H9 (cell line): ENCODE results near the gene CBR3. TPM values are rescaled to one million over a fixed set of nuclear protein-coding genes. Genes with fewer than 3 reads are reported as not detected.

Source experiments
- DNase-seq: peaks from one replicate; pipeline ENCODE4 v3.0.0-alpha.2; 2017
- H2AFZ ChIP-seq: one replicate; pipeline ENCODE4 v1.6.1; 2013; ENCODE audit warnings: mild to moderate bottlenecking, low read length, control low read depth, moderate library complexity
- H2AK5ac ChIP-seq: 2 replicates; pipeline ENCODE4 v1.6.1; 2013; ENCODE audit warnings: low read length, control low read depth, mixed read lengths; ENCODE audit not compliant: insufficient read length
- H2BK120ac ChIP-seq: one replicate; pipeline ENCODE4 v1.6.1; 2013; ENCODE audit warnings: low read depth, mild to moderate bottlenecking, low read length, control low read depth, inconsistent platforms; ENCODE audit not compliant: poor library complexity, severe bottlenecking
- H2BK12ac ChIP-seq: 2 replicates; pipeline ENCODE4 v1.6.1; 2013; ENCODE audit warnings: low read length, control low read depth, mixed read lengths, low read depth; ENCODE audit not compliant: insufficient read length
- H2BK15ac ChIP-seq: 2 replicates; pipeline ENCODE4 v1.6.1; 2013; ENCODE audit warnings: low read depth, low read length, control low read depth
- H2BK20ac ChIP-seq: one replicate; pipeline ENCODE4 v1.6.1; 2013; ENCODE audit warnings: low read depth, mild to moderate bottlenecking, low read length, control low read depth, inconsistent platforms; ENCODE audit not compliant: poor library complexity, severe bottlenecking
- H2BK5ac ChIP-seq: 2 replicates; pipeline ENCODE4 v1.6.1; 2013; ENCODE audit warnings: low read length, control low read depth, mixed read lengths; ENCODE audit not compliant: insufficient read length
- H3K14ac ChIP-seq: 2 replicates; pipeline ENCODE4 v1.6.1; 2013; ENCODE audit warnings: low read length, control low read depth; ENCODE audit not compliant: insufficient read depth
- H3K18ac ChIP-seq: 2 replicates; pipeline ENCODE4 v1.6.1; 2013; ENCODE audit warnings: low read depth, mild to moderate bottlenecking, mixed read lengths, low read length, control low read depth; ENCODE audit not compliant: insufficient read length
- H3K23ac ChIP-seq: 2 replicates; pipeline ENCODE4 v1.6.1; 2013; ENCODE audit warnings: low read length, control low read depth, mixed read lengths, low read depth; ENCODE audit not compliant: insufficient read length
- H3K23me2 ChIP-seq: 2 replicates; pipeline ENCODE4 v1.6.1; 2013; ENCODE audit warnings: low read depth, mild to moderate bottlenecking, mixed read lengths, low read length, control low read depth; ENCODE audit not compliant: insufficient read length, poor library complexity, severe bottlenecking
- H3K27ac ChIP-seq: 2 replicates; pipeline ENCODE4 v1.5.1; 2013; ENCODE audit warnings: low read length, control low read depth, mixed read lengths, low read depth; ENCODE audit not compliant: insufficient read length
- H3K27me3 ChIP-seq: 2 replicates; pipeline ENCODE4 v1.6.1; 2013; ENCODE audit warnings: low read length, control low read depth, inconsistent platforms; ENCODE audit not compliant: insufficient read depth
- H3K4ac ChIP-seq: 2 replicates; pipeline ENCODE4 v1.6.1; 2013; ENCODE audit warnings: low read depth, mild to moderate bottlenecking, control low read depth, inconsistent platforms, low read length, moderate library complexity
- H3K4me1 ChIP-seq: 2 replicates; pipeline ENCODE4 v1.6.1; 2013; ENCODE audit warnings: low read length, control low read depth, inconsistent platforms; ENCODE audit not compliant: insufficient read depth
- H3K4me2 ChIP-seq: 2 replicates; pipeline ENCODE4 v1.6.1; 2013; ENCODE audit warnings: low read length, control low read depth, mixed read lengths; ENCODE audit not compliant: insufficient read length, insufficient read depth
- H3K56ac ChIP-seq: 2 replicates; pipeline ENCODE4 v1.6.1; 2013; ENCODE audit warnings: low read depth, mild to moderate bottlenecking, mixed read lengths, low read length, control low read depth; ENCODE audit not compliant: insufficient read length
- H3K79me1 ChIP-seq: 2 replicates; pipeline ENCODE4 v1.6.1; 2013; ENCODE audit warnings: low read depth, mild to moderate bottlenecking, moderate library complexity, low read length, control low read depth, inconsistent platforms; ENCODE audit not compliant: insufficient read depth, poor library complexity, severe bottlenecking
- H3K79me2 ChIP-seq: 2 replicates; pipeline ENCODE4 v1.6.1; 2013; ENCODE audit warnings: low read length, control low read depth, inconsistent platforms; ENCODE audit not compliant: insufficient read depth
- H3K9ac ChIP-seq: 2 replicates; pipeline ENCODE4 v1.6.1; 2013; ENCODE audit warnings: low read length, control low read depth, mixed read lengths; ENCODE audit not compliant: insufficient read length; ENCODE audit errors: extremely low read depth
- H3K9me3 ChIP-seq: one replicate; pipeline ENCODE4 v1.6.1; 2013; ENCODE audit warnings: low read depth, low read length, inconsistent platforms; ENCODE audit not compliant: control insufficient read depth
- H3T11ph ChIP-seq: one replicate; pipeline ENCODE4 v1.6.1; 2013; ENCODE audit warnings: mild to moderate bottlenecking, low read length, control low read depth, inconsistent platforms
- H4K20me1 ChIP-seq: one replicate; pipeline ENCODE4 v1.6.1; 2013; ENCODE audit not compliant: control insufficient read depth, insufficient read length, insufficient read depth
- H4K5ac ChIP-seq: 2 replicates; pipeline ENCODE4 v1.6.1; 2013; ENCODE audit warnings: low read depth, mild to moderate bottlenecking, mixed read lengths, low read length, control low read depth; ENCODE audit not compliant: insufficient read length
- H4K8ac ChIP-seq: replicated peaks from 2 replicates; pipeline ENCODE4 v1.6.1; 2013; ENCODE audit warnings: low read length, control low read depth, mixed read lengths, low read depth; ENCODE audit not compliant: insufficient read length
- H4K91ac ChIP-seq: 2 replicates; pipeline ENCODE4 v1.6.1; 2013; ENCODE audit warnings: low read depth, mild to moderate bottlenecking, moderate library complexity, mixed read lengths, low read length, control low read depth; ENCODE audit not compliant: insufficient read length
- H3K27ac Mint-ChIP-seq, 3 experiments: 2 replicates in 2 of 3; 3 replicates in 1 of 3; pipeline ENCODE4 v1.8.0; 2020 to 2021; ENCODE audit warnings: mixed read lengths in 3 of 3, mild to moderate bottlenecking in 1 of 3, moderate library complexity in 1 of 3
- H3K27me3 Mint-ChIP-seq: 2 replicates; pipeline ENCODE4 v1.8.0; 2021; ENCODE audit warnings: low read depth, mild to moderate bottlenecking, moderate library complexity, mixed read lengths
- H3K36me3 Mint-ChIP-seq, 3 experiments: 2 replicates in 2 of 3; 3 replicates in 1 of 3; pipeline ENCODE4 v1.8.0; 2020 to 2021; ENCODE audit warnings: low read depth in 3 of 3, mixed read lengths in 3 of 3; ENCODE audit not compliant: insufficient read depth in 1 of 3
- H3K4me1 Mint-ChIP-seq, 2 experiments: 2 replicates each; pipeline ENCODE4 v1.8.0; 2020; ENCODE audit warnings: mixed read lengths in 2 of 2
- H3K4me3 Mint-ChIP-seq, 2 experiments: 2 replicates in 1 of 2; 3 replicates in 1 of 2; pipeline ENCODE4 v1.8.0; 2020 to 2021; ENCODE audit warnings: mild to moderate bottlenecking in 2 of 2, mixed read lengths in 2 of 2, moderate library complexity in 1 of 2
- H3K9me3 Mint-ChIP-seq, 2 experiments: 2 replicates in 1 of 2; 3 replicates in 1 of 2; pipeline ENCODE4 v1.8.0; 2020; ENCODE audit warnings: mild to moderate bottlenecking in 2 of 2, mixed read lengths in 2 of 2, moderate library complexity in 1 of 2
- WGBS: extraction: QIAGEN DNeasy Blood & Tissue Kit; methylation state at CpG from one replicate; pipeline ENCODE4 v1.1.7; 2013; ENCODE audit warnings: missing lambda C conversion rate, low lambda C conversion rate, mixed read lengths; ENCODE audit not compliant: insufficient read length; ENCODE audit errors: extremely low coverage; 5-methylcytosine and 5-hydroxymethylcytosine counted together
- total RNA-seq: library from RNA; stranded (reverse); gene quantifications from 2 replicates; pipeline ENCODE4 v1.2.1, GENCODE V29; 2021
- TF ChIP-seq, protein P1 (sequence below): fragments of 200-600 bp; sonication (generic); conservative IDR thresholded peaks from 3 replicates; pipeline ENCODE4 v1.8.0; 2021; ENCODE audit warnings: antibody characterized with exemption, mild to moderate bottlenecking

CBR3 gene
- total RNA-seq, 1 experiment from 2014 or later, result 2.4 TPM

DNA sequence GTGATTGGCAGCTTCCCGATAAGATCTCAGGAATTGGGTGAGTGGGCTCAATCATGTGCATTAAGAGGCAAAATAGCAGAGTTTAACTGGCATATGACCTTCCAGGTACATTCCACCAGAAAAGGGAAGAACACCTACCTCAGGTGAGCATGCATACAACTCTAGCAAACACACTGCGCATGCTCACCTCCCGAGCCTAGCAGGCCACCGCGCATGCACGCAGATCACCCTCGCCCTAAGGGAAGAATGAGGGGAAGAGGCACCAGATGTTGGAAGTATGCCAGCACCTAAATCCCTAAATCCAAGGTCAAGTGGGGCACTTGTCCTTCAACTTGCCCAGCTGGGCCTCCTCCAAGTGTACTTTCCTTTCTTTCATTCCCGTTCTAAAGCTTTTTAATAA lies 23.6 kb upstream of the CBR3 start:
- H3K79me2 ChIP-seq, result no peaks in the 10 kb centered on the region
- H3K79me1 ChIP-seq, result no peaks in the 10 kb centered on the region
- Mint-ChIP-seq H3K27me3 (no peaks in the 10 kb centered on the region; the same call in 1 of the 2 replicates), H3K36me3 (peaks cover 17 to 34% (median 29%) of the 10 kb centered on the region in 3 experiments), H3K4me1 (peaks cover 29 to 39% of the 10 kb centered on the region in 2 experiments), H3K27ac (no peak overlapping the region), H3K4me3 (no peak overlapping the region), H3K9me3 (peaks cover 0 to 9% of the 10 kb centered on the region in 2 experiments; a peak in 2 of 5 replicates)
- no peak overlapping the region for H2AFZ ChIP-seq
- no peak overlapping the region for H3K23ac ChIP-seq
- no peak overlapping the region for H4K91ac ChIP-seq
- no peak overlapping the region for H4K5ac ChIP-seq
- no peak overlapping the region for H3T11ph ChIP-seq
- TF ChIP-seq, protein P1, sequence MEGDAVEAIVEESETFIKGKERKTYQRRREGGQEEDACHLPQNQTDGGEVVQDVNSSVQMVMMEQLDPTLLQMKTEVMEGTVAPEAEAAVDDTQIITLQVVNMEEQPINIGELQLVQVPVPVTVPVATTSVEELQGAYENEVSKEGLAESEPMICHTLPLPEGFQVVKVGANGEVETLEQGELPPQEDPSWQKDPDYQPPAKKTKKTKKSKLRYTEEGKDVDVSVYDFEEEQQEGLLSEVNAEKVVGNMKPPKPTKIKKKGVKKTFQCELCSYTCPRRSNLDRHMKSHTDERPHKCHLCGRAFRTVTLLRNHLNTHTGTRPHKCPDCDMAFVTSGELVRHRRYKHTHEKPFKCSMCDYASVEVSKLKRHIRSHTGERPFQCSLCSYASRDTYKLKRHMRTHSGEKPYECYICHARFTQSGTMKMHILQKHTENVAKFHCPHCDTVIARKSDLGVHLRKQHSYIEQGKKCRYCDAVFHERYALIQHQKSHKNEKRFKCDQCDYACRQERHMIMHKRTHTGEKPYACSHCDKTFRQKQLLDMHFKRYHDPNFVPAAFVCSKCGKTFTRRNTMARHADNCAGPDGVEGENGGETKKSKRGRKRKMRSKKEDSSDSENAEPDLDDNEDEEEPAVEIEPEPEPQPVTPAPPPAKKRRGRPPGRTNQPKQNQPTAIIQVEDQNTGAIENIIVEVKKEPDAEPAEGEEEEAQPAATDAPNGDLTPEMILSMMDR, result no peak
- no peak overlapping the region for H2BK12ac ChIP-seq
- no peak overlapping the region for H2BK5ac ChIP-seq
- no peak overlapping the region for H2BK120ac ChIP-seq
- H2AK5ac ChIP-seq, result no peak overlapping the region
- H3K56ac ChIP-seq, result no peak overlapping the region
- H3K27ac ChIP-seq, result no peak overlapping the region
- H3K9ac ChIP-seq, result no peak overlapping the region
- H3K4me2 ChIP-seq, result no peak overlapping the region
- no peak for DNase-seq
- H3K4ac ChIP-seq, result no peak overlapping the region
- no peak overlapping the region for H2BK15ac ChIP-seq
- H4K20me1 ChIP-seq, result no peaks in the 10 kb centered on the region
- H3K9me3 ChIP-seq, result no peaks in the 10 kb centered on the region
- H3K4me1 ChIP-seq, result peaks cover 3% of the 10 kb centered on the region; the same call in 1 of the 2 replicates
- WGBS, result no CpG with 5 or more reads among the region's 8 CpGs
- no peak overlapping the region for H3K18ac ChIP-seq
- no peaks in the 10 kb centered on the region for H3K27me3 ChIP-seq
- H3K14ac ChIP-seq, result no peak overlapping the region
- no peak overlapping the region for H2BK20ac ChIP-seq
- H4K8ac ChIP-seq, result no peak overlapping the region
- H3K23me2 ChIP-seq, result no peaks in the 10 kb centered on the region
